Transverse colon (tissue), 3 donors: Measurements from ENCODE around the gene PMPCA.

ENCODE experiments used
- POLR2A ChIP-seq: fragments of 450-650 bp; IDR thresholded peaks from one replicate; pipeline ENCODE4 v1.6.1; 2016; ENCODE audit warnings: antibody characterized with exemption, mild to moderate bottlenecking, moderate library complexity
- POLR2AphosphoS5 ChIP-seq, 3 donors: sonication (generic); formaldehyde crosslinking; IDR thresholded peaks; one replicate each; pipeline ENCODE4 v1.6.1; 2016; ENCODE audit warnings: antibody characterized with exemption in 3 of 3

DNA sequence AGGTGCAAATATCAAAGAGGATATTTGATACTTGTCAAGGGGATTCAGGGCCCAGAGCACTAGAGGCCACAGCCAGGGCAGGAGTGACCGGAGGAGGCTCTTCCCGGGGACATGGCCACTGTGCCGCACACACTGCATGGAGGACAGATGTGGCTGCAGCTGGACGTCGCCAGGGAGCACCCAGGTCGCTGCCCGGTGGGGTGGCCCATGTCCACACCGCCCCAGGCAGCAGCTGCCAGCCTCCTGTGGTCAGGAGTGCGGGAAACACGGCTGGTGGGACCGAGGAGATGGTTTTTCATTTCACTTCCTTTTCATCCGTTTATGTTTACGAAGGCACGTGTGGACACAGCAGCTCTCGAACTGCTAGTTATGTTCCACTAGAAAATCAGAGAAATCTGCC lies 57.3 kb downstream of the PMPCA start:
- TF ChIP-seq POLR2AphosphoS5 (IDR thresholded peaks at IDR 0.05) (no peak), POLR2A (no peak)
